NCI-H510A treated with DMSO at 0.1 percent for 48 hours (cell line): ENCODE data around the gene MACROD2.

Experiments
- DNase-seq: peaks from one replicate; lab custom pipeline; 2025; lab: John Stamatoyannopoulos, UW

Gene MACROD2

DNA sequence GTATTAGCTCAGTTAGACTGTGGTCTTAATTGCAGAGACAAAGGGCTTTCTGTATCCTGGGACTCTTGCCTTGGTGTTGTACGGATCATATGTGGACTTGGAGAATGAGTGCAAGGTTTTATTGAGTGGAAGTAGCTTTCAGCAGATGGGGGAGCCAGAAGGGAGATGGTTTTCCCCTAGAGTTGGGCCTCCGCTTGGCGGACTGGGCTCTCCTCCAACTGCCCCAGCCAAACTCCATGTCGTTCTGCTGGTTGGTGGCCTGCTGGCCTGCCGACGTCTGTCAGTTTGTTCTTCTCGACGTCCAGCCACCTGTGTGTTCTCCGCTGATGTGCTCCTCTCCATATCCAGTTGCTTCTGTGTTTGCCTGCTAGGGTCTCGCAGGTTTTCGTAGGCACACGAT is 531.6 kb downstream of the MACROD2 start:
- no peak for DNase-seq

DNA sequence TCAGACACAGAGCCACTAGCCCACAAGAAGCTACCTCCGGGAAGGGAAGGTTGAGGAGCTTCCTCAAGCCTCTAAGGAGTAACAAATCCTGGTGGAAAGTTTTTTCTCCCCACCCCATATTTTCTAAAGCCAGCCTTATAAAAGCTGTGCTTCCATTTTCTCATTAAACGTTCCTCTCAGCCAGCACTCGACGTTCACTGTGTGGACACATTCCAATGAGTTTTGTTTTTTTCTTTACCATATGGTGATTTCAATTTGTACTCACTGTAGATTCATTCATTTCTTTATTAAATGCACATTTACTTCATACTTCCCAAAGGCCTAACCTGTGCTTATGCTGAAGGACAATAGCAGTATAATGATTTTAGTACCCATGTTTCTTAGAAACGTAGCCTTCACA is 536.5 kb downstream of the MACROD2 start:
- no peak for DNase-seq

DNA sequence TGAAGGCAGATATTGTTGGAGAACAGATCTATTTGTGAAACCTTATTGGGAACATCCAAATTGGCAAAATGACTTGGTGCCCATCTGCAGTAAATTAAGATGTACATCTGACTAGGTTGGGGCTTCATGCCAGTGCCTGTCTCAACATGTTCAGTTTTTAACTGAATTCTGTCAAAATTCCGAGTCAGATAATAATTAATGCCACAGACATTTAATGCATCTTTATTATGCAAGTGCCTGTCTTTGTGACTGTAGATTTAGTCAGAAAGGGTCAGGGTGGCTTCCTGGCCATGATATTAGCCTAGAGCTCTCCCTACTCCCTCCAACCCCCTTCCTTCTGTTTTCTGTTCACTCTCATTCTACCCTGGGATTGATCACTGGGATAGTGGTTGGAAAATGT is 541.4 kb downstream of the MACROD2 start:
- DNase-seq: no peak

DNA sequence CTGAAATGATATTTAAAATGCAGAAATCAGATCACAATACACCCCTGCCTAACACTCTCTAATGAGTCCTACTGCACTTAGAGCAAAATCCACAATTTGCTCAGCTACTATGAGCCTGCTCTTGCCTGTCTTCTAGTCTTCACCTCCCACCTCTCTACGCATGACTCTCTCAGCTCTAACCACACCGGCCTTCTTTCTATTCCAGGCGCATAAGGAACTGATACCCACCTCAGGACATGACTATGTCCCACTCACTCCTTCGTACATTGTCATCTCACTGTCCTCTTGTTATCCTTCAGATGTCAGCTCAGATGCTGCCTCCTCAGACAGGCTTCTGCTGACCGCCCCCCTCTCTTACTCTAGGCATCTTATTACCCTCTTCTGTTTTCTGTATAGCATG is 543.1 kb downstream of the MACROD2 start:
- DNase-seq: no peak

DNA sequence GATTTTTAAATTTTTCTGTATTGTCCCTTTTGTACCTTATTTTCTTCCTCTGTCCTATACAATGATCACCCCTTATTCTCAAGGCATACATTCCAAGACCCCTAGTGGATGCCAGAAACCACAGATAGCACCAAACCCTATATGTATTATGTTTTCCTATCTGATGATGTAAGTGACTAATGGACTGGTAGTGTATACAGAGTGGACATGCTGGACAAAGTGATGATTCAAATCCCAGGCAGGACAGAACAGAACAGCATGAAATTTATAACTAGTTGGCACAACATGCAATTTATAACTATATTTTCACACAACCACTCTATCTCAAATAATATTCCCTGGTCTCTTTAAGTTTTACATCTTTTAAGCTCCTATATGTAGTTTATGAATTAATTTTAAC is 547.7 kb downstream of the MACROD2 start:
- no peak for DNase-seq

DNA sequence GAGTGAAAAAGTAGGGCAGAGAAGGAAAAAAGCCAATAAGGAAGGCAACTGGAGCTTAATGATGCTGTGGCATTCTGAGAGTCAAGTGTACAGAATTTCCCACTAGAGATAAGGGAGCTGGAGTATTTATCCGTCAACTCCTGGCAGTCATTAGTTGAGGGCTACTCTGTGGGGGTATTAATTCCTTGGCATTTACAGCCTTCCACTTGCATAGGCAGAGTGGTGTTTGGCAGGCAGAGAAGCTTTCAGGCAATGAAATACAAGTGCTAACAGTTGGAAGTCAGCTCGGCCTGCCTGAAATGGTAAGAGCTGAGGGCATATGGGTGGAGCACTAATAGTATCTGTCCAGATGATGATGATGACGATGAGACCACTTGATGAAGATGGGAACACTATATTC is 549.4 kb downstream of the MACROD2 start:
- no peak for DNase-seq

DNA sequence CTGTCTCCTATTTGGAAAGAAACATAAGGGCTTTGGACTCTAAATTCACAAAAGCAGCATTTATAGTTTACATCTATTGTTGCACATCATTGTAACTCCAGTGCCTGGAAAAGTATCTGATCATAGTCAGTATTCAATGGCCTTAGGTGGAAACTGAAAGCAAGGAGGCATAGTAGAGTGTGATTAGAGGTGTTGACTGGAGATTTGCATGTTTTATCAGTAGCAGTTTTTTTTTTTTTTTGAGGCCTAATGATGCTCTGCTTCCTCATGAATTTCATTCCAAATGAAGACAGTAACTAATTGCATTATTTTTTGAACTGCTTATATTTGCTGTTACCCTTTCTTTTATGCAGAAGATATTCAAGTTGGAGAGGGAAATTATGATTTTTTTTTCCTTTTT is 555.3 kb downstream of the MACROD2 start:
- DNase-seq: no peak

DNA sequence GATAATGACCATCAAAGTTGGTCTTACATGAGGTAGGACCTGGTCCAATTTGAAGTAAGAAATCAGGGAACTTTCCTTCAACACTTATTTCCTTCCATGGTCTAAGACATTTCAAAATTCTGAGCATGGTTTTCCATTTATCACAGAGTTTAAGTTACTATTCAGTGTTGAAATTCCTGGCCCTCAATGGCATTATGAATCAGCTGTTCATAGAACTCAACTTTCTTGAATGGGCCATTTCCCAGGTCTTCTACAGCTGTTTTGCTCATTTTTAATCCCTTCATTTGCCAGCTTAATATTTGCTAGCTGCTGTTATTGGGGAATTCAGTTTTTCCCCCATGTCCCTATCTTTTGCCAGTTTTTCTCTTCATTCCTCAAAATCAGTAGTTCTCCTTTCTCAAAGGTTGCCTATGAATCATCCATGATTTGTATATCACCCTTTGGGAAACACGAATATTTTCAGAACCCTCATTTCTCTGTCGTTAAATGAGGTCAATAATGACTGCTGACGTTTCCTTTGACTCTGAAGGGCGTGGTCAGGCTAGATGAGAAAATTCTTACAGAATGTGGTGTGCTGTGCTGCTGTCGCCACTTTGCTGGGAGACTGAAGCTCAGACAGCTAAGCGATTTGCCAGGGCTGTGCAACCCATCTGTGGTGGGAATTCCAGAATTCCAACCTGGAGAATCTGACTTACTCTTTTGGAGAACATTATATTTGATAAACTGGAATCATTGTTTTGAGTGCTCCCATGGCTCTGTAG is 558.6 kb downstream of the MACROD2 start:
- DNase-seq: no peak

DNA sequence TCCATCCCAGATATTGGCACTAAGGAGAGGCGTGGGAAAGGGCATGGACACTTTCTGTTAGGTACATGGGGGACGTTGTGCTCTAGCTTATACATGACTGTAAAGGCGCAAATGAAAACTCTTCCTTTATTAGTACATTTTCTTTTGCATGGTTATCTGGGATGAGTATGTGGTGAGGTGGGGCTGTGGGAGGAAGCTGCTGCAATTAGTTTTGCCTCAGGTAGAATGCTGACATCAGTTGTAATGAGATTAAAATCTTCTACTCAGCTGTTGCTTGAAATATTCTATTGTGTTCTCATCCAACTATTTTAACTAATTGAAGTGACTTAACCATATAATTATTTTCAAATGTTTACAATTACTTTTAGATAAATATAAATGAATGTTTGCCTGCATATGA is 560.4 kb downstream of the MACROD2 start:
- DNase-seq: no peak

DNA sequence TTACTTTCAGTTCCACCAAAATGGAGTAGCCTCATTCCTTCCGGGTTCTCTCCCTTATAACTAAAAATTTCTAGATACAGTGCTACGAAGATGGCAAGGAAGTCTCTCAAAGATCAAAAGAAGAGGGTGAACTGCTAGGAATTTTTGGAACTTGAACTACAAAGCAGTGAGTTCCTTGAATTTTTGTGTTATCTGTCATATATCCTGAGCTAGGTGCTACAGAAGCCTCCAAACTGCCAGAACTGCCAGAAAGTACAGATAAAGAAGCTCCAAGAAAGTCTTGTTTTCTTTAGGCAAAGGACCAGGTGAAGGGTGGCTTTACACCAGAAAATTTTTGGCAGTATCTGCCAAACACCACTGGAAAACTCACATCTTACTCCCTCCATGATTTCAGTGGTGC is 560.9 kb downstream of the MACROD2 start:
- no peak for DNase-seq

DNA sequence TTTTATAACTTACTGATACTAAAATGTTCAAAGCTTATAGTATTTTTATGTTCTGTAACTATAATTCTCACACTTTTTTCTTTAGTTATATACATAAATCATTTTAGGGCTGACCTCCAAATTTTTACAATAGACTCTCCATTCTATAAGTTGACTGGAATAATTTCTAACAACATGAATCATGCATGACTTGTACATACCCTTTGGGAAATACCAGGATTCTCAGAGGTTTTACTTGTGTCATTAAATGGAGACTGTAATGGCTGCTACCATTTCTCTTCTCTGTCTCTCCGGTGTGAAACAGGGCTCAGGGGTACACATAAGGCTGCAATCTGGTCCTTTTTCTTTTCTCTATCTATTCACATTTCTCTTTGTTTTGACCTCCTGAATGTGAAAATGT is 564.3 kb downstream of the MACROD2 start:
- no peak for DNase-seq

DNA sequence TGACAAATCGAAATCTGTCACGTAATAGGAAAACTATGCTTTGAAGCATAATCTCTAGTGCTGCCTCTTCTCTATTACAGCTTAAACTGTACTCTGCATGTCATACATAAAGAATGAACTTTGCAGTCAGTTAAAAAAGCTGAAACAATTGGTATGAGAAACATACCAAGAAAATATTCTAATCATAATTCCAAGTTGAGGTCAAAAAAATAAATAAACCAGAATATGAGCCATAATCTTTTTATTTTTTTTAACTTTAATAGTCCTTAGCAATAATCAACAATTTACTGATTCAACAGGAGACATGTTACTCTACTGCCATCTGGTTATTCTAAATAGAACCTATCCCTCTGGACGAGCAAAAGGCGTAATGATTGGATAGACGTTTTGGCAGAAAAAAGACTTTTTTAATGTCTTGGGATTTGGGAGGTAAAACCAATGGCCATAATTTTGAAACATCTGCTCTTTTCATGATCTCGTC is 566.5 kb downstream of the MACROD2 start:
- no peak for DNase-seq

DNA sequence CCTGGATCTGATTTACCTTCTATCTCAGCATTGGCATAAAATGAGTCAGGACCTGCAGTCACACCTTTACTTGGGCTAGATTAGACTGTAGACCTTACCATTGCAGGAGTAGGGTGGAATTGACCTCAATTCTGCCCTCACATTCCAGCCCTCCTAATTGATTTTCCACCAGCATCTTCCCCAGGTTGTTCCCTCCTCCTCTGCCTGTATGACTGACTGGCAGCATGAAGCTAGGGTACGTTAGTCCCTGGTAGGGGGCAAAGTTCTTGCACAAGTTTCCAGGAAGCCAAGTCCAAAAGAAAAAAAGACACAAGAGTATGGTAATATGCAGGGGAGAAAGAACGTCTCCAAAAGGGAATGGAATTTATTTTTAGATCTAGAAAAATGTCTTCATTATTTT is 567.7 kb downstream of the MACROD2 start:
- DNase-seq: no peak

DNA sequence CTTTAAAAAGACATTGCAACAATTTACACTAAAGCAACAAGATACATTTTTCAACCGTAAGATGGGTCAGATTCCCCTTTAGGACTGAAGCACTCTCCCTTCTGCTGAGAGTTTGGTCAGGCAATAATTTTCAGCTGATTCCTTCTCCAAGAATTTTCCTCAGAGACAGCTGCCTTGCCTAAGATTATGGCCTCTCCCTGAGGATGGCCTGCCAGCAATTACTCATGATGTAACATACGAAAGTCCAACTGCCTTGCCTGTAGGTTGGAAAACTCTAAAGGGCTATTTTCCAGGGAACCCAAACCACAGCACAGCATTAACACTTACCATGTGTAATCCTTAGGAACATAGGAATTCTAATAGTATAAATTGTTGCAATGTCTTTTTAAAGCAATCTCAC is 571.2 kb downstream of the MACROD2 start:
- no peak for DNase-seq

DNA sequence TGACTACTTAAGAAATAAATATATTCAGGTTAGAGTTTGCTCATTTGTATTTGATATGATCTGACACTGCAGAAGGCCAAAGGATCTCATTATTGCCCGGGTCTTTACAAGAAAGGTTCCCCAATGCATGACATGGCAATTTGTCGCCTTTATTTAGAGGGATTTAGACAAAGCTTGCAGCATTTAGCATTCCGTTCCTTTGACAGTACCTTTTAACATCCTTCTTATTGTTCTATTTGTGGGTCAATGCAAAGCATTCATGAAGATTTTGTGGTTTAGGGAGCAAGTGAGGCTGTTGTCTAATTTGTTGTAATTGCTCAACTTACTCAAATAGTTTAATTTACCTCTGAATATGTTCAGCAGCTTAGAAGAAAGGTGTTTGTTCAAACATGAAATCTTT is 572.9 kb downstream of the MACROD2 start:
- no peak for DNase-seq

DNA sequence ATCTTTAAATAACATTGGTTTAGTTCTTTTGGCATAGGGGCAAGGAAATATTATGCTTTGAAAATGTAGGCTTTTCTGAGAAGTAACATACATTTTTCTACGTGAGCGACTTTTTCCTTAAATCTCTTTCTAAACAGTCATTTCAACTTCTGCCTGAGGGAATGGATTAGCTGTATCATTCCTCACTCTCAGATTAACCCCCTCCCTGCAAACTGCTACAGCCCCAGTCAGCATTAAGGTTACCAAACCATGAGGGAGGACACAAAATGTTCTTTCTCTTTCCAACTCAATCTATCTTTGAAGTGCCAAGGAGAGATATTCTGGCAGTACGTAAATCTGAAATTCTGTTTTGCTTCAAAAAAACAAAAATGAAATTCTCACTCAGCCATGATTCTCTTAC is 573.4 kb downstream of the MACROD2 start:
- DNase-seq: no peak

DNA sequence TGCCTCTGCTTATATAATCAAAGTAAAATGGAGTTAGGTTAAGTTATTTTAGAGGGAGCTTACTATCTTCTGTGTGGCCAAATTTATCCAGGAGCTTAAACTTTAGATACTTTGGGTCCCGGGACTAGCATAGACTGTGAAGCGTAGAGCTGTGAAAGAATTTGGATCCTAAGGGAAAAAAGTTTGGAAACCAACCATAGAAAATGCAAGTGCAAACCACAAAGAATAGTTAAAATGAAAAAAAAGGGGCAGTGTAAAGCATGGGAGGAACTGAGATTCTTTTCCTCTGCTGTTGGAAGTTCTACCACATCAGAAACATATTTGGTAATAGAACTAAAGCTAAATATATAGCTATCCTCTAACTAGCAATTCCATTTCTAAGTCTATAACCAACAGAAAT is 574.3 kb downstream of the MACROD2 start:
- no peak for DNase-seq

DNA sequence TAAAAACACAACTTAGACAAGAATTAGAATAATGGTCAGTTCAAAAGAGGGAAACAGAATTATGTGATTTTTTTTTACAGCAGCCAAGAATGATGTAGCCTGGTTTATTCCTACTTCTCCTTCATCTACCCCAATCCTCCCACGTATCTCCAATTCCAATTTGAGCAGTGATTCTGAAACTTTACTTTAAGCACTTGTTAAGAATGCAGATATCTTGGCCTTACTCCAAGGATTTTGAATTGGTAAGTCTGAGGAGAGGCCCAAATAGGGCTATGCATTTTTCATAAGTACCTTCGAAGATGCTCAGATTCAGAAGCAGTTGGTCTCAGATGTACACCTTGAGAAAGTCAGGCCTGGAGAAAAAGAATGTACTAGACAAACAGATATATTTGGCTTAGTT is 575.5 kb downstream of the MACROD2 start:
- DNase-seq: no peak

DNA sequence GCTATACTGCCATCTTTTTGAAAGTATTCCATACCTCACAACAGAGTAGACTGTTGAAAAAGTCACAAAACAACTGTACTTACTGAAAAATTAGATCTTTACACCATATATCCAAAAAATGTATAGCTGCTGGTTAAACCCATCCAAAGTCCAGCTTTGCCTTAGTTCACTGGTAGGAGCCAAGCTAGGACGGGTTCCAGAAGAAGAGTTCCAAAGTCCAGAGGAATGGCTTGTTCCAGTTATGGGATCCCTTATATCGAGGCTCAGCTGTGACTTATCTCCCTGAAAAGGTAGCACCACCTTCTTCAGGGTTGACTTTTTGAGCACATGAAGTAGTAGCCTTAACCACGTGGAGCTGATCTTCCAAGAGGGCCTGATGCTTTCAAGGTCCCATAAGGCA is 578.4 kb downstream of the MACROD2 start:
- DNase-seq: no peak

DNA sequence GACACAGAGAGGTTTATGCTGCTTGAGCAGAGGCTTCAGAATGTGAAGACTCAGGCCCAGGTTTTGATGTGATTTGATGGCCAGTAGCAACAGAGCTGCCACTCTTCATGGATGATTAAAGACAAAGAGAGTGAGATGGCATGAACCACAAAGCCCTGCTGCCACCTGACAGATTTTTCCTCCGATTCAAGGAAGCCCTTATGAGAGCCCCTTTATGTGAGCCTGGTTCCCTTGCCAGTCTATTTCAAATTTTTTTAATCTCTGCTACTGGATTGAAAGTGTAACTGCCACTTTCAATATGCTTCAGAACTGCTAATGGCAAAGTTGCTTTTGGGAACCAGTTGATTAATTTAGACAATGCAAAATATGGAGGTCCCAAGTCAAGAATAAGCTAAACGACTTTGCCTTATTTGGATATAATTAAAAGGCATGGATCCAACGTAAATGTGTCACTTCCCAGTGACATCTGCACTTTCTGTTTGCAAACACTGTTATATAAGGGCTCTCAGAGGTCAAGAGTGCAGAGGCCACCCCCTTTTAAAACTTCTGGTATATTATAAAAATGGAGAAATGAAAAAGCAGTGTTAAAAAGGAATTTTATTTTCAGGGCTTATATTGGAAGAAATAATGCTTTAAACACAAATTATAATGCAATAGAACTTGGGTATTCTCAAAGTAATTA is 581.0 kb downstream of the MACROD2 start:
- no peak for DNase-seq

DNA sequence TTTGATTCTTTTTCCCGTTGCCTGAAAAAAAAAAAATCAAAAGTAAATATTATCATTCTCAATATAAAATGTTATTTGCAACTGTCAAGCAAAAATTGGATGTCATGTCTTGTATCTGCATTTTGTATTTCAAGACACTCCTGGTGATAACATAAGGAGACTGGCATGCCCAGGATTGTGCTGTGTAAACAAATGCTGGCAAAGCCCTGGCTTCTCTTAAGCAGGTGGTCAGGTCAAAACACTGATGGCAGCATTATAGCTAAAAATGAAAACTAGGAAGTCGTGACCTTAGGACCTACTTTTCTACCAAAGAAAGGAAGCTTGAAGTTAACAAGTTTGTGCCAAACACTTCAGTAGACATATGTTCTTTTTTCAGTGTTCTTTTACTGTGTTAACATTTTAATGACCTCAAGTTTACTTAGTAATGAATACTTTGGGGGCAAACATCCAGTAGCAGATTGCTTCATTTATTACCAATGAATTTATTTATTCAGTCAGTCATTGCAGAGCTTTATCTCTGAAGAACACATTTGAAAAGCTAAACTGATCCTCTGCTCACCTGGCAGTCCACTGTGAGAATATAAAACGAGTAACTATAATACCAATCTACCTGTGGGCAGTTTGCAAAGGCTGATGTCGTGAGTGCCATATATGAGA is 585.2 kb downstream of the MACROD2 start:
- peak; percentile 84 for DNase-seq

DNA sequence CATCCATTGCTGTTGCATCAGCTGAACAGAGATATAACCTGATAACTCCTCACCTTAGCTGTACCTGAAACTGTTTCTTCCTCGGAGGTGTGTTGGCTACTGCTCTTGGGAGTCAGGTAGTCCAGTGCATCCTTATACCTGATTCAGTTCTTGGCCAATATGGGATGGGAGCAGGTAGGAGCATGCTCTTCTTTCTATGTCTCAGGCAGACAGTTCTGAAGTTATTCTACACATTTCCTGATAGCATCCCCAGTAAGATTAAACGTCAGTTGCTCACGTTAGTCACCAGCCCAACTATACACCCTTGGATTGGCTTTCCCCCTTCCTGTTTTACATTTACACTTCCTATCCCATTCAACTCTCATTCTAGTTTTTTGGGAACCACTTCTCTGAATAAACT is 586.4 kb downstream of the MACROD2 start:
- no peak for DNase-seq

DNA sequence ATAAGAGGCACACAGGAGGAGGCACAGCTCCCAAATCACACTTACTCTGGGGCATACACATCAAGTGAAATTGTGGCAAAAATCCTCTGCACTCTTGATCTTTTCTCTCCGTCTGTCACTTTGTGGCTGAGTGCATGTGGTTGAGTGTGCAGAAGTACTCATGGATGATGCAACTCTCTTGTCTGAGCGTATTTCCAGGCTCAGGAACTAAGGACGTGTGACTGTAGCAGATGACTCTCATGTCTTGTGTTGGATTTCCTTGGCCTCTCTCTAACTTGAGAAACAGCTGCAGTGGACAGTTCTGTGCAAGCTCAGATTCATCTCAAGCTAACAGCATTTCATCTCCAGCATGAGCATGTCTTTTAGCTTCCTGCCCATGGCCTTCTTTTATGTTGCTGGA is 587.5 kb downstream of the MACROD2 start:
- peak; percentile 49 for DNase-seq
